IPS DF 4.7 (cell line): ENCODE results near the gene PCDHGA11.
"Not testable (repeated sequence)": the region's sequence is repeated elsewhere in the genome, so short reads cannot be mapped to it uniquely, and the experiment has no call there.

Source experiments
- DNase-seq: peaks from one replicate; pipeline ENCODE4 v3.0.0-alpha.2; 2013; ENCODE audit warnings: low spot score; ENCODE audit errors: extremely low read depth

Gene PCDHGA11

DNA sequence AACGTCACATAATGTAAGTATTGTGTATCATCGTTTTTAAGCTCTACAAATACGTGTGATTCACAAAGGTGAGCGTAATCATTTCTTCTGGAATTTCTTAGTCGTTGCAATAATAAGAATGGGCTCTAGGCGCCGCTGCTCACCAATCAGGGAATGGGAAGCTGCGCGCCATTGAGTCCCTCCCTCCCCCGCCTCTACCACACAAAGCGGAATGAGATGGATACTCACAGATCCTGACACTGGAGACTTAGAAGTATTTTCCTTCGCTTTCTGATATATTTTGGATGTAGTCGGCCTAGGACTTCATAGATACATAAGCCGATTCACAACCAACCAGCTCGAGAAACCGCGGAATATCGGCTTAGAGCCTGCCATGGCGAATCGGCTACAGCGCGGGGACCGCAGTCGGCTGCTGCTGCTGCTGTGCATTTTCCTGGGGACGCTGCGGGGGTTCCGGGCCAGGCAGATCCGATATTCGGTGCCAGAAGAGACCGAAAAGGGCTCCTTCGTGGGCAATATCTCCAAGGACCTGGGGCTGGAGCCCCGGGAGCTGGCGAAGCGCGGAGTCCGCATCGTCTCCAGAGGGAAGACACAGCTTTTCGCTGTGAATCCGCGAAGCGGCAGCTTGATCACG, at the start of gene PCDHGA11:
PCDHGA11 (plus strand) TSS at position 197 of the 634 bp plus-strand sequence; CDS start at position 374, 177 bp downstream.
- no peak for DNase-seq

- DNase-seq, result no peak
These were observed 49.0 kb upstream of the PCDHGA11 start for GRCh38 chr5:141371572-141372475.

DNA sequence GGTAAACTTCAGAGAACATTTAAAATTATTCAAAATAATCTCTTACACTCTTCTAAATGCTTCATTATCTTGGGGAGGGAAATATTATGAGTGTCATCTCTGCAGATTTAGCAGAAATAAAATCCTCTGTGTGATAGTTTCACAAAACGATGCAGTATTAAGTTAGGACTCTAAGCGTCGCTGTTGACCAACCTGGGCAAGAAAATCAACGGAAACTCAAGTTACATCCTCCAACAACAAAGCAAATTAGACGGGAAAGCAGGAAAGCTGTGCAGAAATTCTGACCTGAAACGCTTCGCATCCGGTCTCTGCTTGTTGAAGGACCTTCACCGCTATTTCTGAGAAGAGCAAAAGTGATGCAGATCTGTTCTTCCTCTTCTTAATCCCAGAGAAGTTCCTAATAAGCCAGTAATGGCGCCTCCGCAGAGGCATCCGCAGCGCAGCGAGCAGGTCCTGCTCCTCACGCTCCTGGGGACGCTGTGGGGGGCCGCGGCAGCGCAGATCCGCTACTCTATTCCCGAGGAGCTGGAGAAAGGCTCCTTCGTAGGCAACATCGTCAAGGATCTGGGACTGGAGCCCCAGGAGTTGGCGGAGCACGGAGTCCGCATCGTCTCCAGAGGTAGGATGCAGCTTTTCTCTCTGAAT, 47.1 kb upstream of the PCDHGA11 start, which contains the start of gene PCDHGA6:
PCDHGA6 (plus strand) TSS at position 219 of the 645 bp plus-strand sequence; CDS start at position 412, 193 bp downstream.
- DNase-seq, result no peak

DNA sequence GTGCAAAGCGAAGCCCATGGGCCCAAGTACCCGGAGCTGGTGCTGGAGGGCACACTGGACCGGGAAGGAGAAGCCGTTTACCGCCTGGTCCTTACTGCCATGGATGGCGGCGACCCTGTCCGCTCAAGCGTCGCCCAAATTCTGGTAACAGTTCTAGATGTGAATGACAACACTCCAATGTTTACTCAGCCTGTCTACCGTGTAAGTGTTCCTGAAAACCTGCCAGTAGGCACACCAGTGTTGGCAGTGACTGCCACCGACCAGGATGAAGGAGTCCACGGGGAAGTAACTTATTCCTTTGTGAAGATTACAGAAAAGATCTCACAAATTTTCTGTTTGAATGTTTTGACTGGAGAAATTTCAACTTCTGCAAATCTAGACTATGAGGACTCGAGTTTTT, 46.2 kb upstream of the PCDHGA11 start:
- DNase-seq, result no peak

GRCh38 chr5:141375444-141376155, 45.3 kb upstream of the PCDHGA11 start:
- not testable (repeated sequence) for DNase-seq

DNA sequence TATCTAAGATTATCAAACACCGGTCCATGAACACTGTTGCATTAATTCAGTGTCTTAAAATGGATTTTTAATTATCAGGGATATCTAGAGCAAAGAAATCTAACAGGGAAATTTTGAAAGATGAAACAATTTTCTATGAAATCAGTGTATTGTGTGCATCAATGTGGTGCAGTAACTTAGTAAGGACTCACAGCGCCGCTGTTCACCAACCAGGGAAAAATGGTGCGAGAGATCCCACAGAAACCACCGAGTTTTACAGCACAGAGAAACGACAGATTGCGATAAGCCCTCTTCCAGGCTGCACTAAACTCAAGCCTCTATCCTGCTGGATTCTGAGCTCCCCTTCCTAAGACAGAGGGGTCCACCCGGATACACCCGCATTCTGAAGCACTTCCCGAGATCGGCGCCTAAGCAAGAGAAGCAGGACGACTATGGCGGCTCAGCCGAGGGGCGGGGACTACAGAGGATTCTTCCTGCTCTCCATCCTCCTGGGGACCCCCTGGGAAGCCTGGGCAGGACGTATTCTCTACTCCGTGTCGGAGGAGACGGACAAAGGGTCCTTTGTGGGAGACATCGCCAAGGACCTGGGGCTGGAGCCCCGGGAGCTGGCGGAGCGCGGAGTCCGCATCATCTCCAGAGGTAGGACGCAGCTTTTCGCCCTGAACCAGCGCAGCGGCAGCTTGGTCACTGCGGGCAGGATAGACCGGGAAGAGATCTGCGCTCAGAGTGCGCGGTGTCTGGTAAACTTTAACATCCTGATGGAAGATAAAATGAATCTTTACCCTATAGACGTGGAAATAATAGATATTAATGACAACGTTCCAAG, 38.2 kb upstream of the PCDHGA11 start, which contains the start of gene PCDHGA7:
PCDHGA7 (plus strand) TSS at position 274 of the 826 bp plus-strand sequence; CDS start at position 432, 158 bp downstream.
- no peak for DNase-seq

GRCh38 chr5:141383345-141383744, 37.5 kb upstream of the PCDHGA11 start:
- no peak for DNase-seq

DNA sequence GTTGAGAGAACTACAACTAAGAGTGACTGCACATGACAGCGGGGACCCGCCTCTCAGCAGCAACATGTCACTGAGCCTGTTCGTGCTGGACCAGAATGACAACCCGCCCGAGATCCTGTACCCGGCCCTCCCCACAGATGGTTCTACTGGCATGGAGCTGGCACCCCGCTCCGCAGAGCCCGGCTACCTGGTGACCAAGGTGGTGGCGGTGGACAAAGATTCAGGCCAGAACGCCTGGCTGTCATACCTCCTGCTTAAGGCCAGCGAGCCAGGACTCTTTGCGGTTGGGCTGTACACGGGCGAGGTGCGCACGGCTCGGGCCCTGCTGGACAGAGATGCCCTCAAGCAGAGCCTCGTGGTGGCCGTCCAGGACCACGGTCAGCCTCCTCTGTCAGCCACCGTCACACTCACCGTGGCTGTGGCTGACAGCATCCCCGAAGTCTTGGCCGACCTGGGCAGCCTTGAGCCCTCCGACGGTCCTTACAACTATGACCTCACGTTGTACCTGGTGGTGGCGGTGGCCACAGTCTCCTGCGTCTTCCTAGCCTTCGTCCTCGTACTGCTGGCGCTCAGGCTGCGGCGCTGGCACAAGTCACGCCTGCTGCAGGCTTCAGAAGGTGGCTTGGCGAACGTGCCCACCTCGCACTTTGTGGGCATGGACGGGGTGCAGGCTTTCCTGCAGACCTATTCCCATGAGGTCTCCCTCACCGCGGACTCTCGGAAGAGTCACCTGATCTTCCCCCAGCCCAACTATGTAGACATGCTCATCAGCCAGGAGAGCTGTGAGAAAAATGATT, 36.2 kb upstream of the PCDHGA11 start:
- DNase-seq, result no peak

- DNase-seq, result not testable (repeated sequence)
These were observed 33.1 kb upstream of the PCDHGA11 start, which contains the start of gene PCDHGB4 for GRCh38 chr5:141387557-141388311. Gene PCDHGB4 (plus strand): TSS chr5:141387698. CDS start chr5:141387885, 187 bp downstream.

- no peak for DNase-seq
These were observed 32.2 kb upstream of the PCDHGA11 start for GRCh38 chr5:141388661-141389060.

- no peak for DNase-seq
These were observed 31.5 kb upstream of the PCDHGA11 start for GRCh38 chr5:141389153-141390042.

DNA sequence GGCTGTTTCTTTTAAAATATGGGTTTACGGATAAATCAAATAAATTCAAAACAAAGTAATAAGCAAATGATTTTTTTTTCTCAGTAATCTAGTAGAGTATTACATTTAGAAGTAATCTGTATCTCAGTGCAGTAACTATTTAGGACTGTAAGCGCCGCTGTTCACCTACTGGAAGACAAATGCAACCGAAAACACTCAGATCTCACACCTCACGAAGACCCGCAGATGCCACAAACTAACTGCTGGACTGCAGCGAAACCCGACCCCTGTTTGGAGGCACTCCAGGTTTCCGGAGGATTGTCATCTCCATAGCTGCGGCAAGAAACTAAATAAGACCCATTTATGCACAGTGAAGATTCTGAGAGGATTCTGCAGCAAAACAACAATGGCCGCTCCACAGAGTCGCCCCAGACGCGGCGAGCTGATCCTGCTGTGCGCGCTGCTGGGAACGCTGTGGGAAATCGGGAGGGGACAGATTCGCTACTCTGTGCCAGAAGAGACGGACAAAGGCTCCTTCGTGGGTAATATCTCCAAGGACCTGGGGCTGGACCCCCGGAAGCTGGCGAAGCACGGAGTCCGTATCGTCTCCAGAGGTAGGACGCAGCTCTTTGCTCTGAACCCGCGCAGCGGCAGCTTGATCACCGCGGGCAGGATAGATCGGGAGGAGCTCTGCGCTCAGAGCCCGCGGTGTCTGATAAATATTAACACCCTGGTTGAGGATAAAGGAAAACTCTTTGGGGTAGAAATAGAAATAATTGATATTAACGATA, 28.2 kb upstream of the PCDHGA11 start, which contains the start of gene PCDHGA8:
PCDHGA8 (plus strand) TSS at position 205 of the 770 bp plus-strand sequence; CDS start at position 386, 181 bp downstream.
- no peak for DNase-seq

- DNase-seq, result no peak
These were observed 27.6 kb upstream of the PCDHGA11 start for GRCh38 chr5:141393267-141393666.

DNA sequence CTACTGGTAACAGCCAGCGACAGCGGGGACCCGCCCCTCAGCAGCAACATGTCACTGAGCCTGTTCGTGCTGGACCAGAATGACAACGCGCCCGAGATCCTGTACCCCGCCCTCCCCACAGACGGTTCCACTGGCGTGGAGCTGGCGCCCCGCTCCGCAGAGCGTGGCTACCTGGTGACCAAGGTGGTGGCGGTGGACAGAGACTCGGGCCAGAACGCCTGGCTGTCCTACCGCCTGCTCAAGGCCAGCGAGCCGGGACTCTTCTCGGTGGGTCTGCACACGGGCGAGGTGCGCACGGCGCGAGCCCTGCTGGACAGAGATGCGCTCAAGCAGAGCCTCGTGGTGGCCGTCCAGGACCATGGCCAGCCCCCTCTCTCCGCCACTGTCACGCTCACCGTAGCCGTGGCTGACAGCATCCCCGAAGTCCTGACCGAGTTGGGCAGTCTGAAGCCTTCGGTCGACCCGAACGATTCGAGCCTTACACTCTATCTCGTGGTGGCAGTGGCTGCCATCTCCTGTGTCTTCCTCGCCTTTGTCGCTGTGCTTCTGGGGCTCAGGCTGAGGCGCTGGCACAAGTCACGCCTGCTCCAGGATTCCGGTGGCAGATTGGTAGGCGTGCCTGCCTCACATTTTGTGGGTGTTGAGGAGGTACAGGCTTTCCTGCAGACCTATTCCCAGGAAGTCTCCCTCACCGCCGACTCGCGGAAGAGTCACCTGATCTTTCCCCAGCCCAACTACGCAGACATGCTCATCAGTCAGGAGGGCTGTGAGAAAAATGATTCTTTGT, 26.3 kb upstream of the PCDHGA11 start:
- DNase-seq, result not testable (repeated sequence)

DNA sequence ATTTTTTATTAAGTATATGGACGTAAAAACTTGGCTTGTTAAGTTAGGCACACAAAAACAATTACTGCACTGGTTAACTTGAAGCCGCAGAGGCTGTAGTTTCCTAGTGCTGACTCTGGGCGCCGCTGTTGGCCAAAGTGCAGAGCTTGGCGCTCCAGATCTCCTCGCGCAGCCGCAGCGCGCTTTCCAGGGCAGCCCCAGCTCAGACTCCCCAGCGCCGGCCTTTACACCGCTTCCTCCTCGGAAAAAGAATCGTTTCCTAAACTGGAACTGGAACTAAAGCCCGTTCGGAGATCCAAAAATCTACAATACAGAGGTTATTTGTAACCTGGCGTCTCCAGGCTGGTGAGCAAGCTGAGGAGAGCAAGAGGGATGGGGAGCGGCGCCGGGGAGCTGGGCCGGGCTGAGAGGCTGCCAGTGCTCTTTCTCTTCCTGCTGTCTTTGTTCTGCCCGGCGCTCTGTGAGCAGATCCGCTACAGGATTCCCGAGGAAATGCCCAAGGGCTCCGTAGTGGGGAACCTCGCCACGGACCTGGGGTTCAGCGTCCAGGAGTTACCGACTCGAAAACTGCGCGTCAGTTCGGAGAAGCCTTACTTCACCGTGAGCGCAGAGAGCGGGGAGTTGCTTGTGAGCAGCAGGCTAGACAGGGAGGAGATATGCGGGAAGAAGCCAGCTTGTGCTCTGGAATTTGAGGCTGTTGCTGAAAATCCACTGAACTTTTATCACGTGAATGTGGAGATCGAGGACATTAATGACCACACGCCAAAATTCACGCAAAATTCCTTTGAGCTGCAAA, 22.9 kb upstream of the PCDHGA11 start, which contains the start of gene PCDHGB5:
PCDHGB5 (plus strand) TSS at position 192 of the 796 bp plus-strand sequence; CDS start at position 373, 181 bp downstream.
- not testable (repeated sequence) for DNase-seq
